HCT116 (cell line): ENCODE measurements around the gene RARB. TPM values are rescaled to one million over a fixed set of nuclear protein-coding genes. Genes with fewer than 3 reads are reported as not detected.

Experiments
- ATAC-seq: fragments of 200-7000 bp; cut with Tn5 transposase; 2 replicates; pipeline ENCODE4 v1.9.1; 2020; ENCODE audit warnings: mild to moderate bottlenecking, moderate library complexity
- BruUV-seq: library from RNA; stranded (reverse); fragments of 400-500 nt; replicated peaks from 2 replicates; lab custom pipeline; 2021; lab: Mats Ljungman, UMichigan
- CTCF ChIA-PET: fragments of 300-600 bp; sonication (Branson Sonifier 250); formaldehyde crosslinking; loops from one replicate; lab custom pipeline; 2021; ENCODE audit warnings: antibody characterized with exemption; lab: Charles Lee
- POLR2A ChIA-PET: fragments of 300-600, 350-600 bp; sonication (Branson Sonifier 250); formaldehyde crosslinking; loops from one replicate; lab custom pipeline; 2021; ENCODE audit warnings: antibody characterized with exemption; lab: Charles Lee
- RAD21 ChIA-PET, 2 experiments: fragments of 300-600 bp; sonication (Branson Sonifier 250); formaldehyde crosslinking; loops; one replicate each; lab custom pipeline; 2023; ENCODE audit warnings: low total read pairs in 2 of 2; ENCODE audit not compliant: uncharacterized antibody in 2 of 2, unreplicated experiment in 2 of 2, low non-redundant PET in 1 of 2; lab: Charles Lee
- DNase-seq: peaks from one replicate; pipeline ENCODE4 v3.0.0-alpha.2; 2010; ENCODE audit warnings: low read depth, low spot score
- H2AFZ ChIP-seq: fragments of 200-600 bp; shearing (Covaris generic), sonication (generic); 2 replicates; pipeline ENCODE4 v1.6.1; 2017; ENCODE audit warnings: low read depth, mixed run types, mixed read lengths, antibody characterized with exemption, low read length; ENCODE audit not compliant: poor library complexity, severe bottlenecking
- H3K27ac ChIP-seq: 2 replicates; pipeline ENCODE4 v1.5.1; 2012; ENCODE audit warnings: low read depth, low read length
- H3K27me3 ChIP-seq: fragments of 200-600 bp; sonication (generic); 2 replicates; pipeline ENCODE4 v1.6.1; 2016; ENCODE audit warnings: mixed run types, low read length, mixed read lengths; ENCODE audit not compliant: insufficient read depth
- H3K36me3 ChIP-seq, 2 experiments: fragments of 200-500 bp in 1 of 2; fragments of 200-600 bp in 1 of 2; sonication (Bioruptor generic) in 1 of 2; sonication (generic) in 1 of 2; 2 replicates each; pipeline versions ENCODE4 v1.5.1 to v1.6.1; 2014 to 2016; ENCODE audit warnings: low read length in 2 of 2, inconsistent platforms in 1 of 2, mixed read lengths in 1 of 2, mixed run types in 1 of 2; ENCODE audit not compliant: insufficient read depth in 2 of 2, control insufficient read depth in 1 of 2
- H3K4me1 ChIP-seq, 2 experiments: fragments of 200-600 bp in 1 of 2; sonication (generic) in 1 of 2; 2 replicates each; pipeline versions ENCODE4 v1.5.1 to v1.6.1; 2012 to 2017; ENCODE audit warnings: low read length in 2 of 2, inconsistent platforms in 1 of 2, mild to moderate bottlenecking in 1 of 2, mixed read lengths in 1 of 2, mixed run types in 1 of 2, moderate library complexity in 1 of 2; ENCODE audit not compliant: insufficient read depth in 2 of 2, control insufficient read depth in 1 of 2
- H3K4me2 ChIP-seq: fragments of 200-600 bp; sonication (generic); 2 replicates; pipeline ENCODE4 v1.6.1; 2017; ENCODE audit warnings: mixed run types, low read length, mixed read lengths
- H3K4me3 ChIP-seq, 2 experiments: fragments of 200-600 bp in 1 of 2; sonication (generic) in 1 of 2; replicated peaks in 1 of 2; 2 replicates each; pipeline ENCODE4 v1.5.1; 2011 to 2016; ENCODE audit warnings: low read length in 2 of 2, control low read depth in 1 of 2, low read depth in 1 of 2, mild to moderate bottlenecking in 1 of 2, mixed read lengths in 1 of 2, mixed run types in 1 of 2
- H3K79me2 ChIP-seq: fragments of 200-600 bp; sonication (generic); 2 replicates; pipeline ENCODE4 v1.6.1; 2017; ENCODE audit warnings: mild to moderate bottlenecking, mixed run types, low read length, moderate library complexity, mixed read lengths; ENCODE audit not compliant: insufficient read depth
- H3K9ac ChIP-seq: fragments of 200-600 bp; sonication (generic); 2 replicates; pipeline ENCODE4 v1.6.1; 2016; ENCODE audit warnings: low read length, mixed read lengths
- H3K9me2 ChIP-seq: fragments of 200-600 bp; sonication (generic), shearing (Covaris generic); 2 replicates; pipeline ENCODE4 v1.6.1; 2017; ENCODE audit warnings: mixed run types, mild to moderate bottlenecking, moderate library complexity; ENCODE audit not compliant: insufficient read depth
- H3K9me3 ChIP-seq, 2 experiments: fragments of 200-500 bp in 1 of 2; fragments of 200-600 bp in 1 of 2; sonication (Bioruptor generic) in 1 of 2; sonication (generic) in 1 of 2; 2 replicates each; pipeline ENCODE4 v1.6.1; 2014 to 2017; ENCODE audit warnings: low read length in 2 of 2, mixed read lengths in 2 of 2, inconsistent platforms in 1 of 2, low read depth in 1 of 2, mild to moderate bottlenecking in 1 of 2, mixed run types in 1 of 2, moderate library complexity in 1 of 2; ENCODE audit not compliant: control insufficient read depth in 1 of 2, insufficient read depth in 1 of 2
- H4K20me1 ChIP-seq: fragments of 200-600 bp; sonication (generic), shearing (Covaris generic); 2 replicates; pipeline ENCODE4 v1.6.1; 2017; ENCODE audit warnings: mixed run types, mild to moderate bottlenecking, moderate library complexity; ENCODE audit not compliant: insufficient read depth
- ATF3 ChIP-seq: IDR thresholded peaks from 2 replicates; pipeline ENCODE4 v1.6.1; 2012
- ELF1 ChIP-seq: IDR thresholded peaks from 2 replicates; pipeline ENCODE4 v1.6.1; 2012; ENCODE audit warnings: low read depth, borderline replicate concordance
- EZH2phosphoT487 ChIP-seq: fragments of 200-600 bp; IDR thresholded peaks from 2 replicates; pipeline ENCODE4 v1.6.1; 2018; ENCODE audit warnings: antibody characterized with exemption, borderline replicate concordance
- FOSL1 ChIP-seq: IDR thresholded peaks from 2 replicates; pipeline ENCODE4 v1.6.1; 2012; ENCODE audit warnings: low read depth
- MAX ChIP-seq: IDR thresholded peaks from 2 replicates; pipeline ENCODE4 v1.6.1; 2012
- RAD21 ChIP-seq: IDR thresholded peaks from 2 replicates; pipeline ENCODE4 v1.6.1; 2012; ENCODE audit warnings: low read depth, mild to moderate bottlenecking
- REST ChIP-seq: IDR thresholded peaks from 2 replicates; pipeline ENCODE4 v1.6.1; 2012; ENCODE audit warnings: low read depth
- SIN3A ChIP-seq: IDR thresholded peaks from 2 replicates; pipeline ENCODE4 v1.6.1; 2012; ENCODE audit warnings: low read depth
- SP1 ChIP-seq: IDR thresholded peaks from 2 replicates; pipeline ENCODE4 v1.6.1; 2012; ENCODE audit warnings: low read depth
- TCF7L2 ChIP-seq: IDR thresholded peaks from 2 replicates; pipeline ENCODE4 v1.7.0; 2011; ENCODE audit warnings: borderline replicate concordance, inconsistent platforms; ENCODE audit not compliant: insufficient read depth, insufficient read length; ENCODE audit errors: extremely low read depth
- YY1 ChIP-seq: IDR thresholded peaks from 2 replicates; pipeline ENCODE4 v1.6.1; 2011; ENCODE audit warnings: low read length, low read depth, moderate library complexity, mild to moderate bottlenecking; ENCODE audit not compliant: insufficient replicate concordance; ENCODE audit errors: extremely low read depth
- ZBTB33 ChIP-seq: IDR thresholded peaks from 2 replicates; pipeline ENCODE4 v1.6.1; 2011; ENCODE audit warnings: mild to moderate bottlenecking, low read length, moderate library complexity; ENCODE audit not compliant: insufficient replicate concordance; ENCODE audit errors: extremely low read depth
- ZFX ChIP-seq: fragments of 450-650 bp; IDR thresholded peaks from 2 replicates; pipeline ENCODE4 v1.6.1; 2017
- intact Hi-C: fragments of 100-400 bp; cut with micrococcal nuclease; formaldehyde crosslinking; loops from 2 replicates; pipeline ENCODE4 v1.10.0; 2022
- total RNA-seq: library from RNA; stranded (reverse); gene quantifications from one replicate; pipeline ENCODE4 v1.2.1, GENCODE V29; 2021; ENCODE audit not compliant: unreplicated experiment

RARB gene
- total RNA-seq, 1 experiment from 2014 or later: not detected

GRCh38 chr3:25620493-25620892 is 192.4 kb downstream of the RARB start:
- Histone ChIP-seq H3K9me3 (no peaks in the 10 kb centered on the region), H3K4me3 (no peak overlapping the region), H3K4me1 (peaks cover 0 to 8% of the 10 kb centered on the region in 2 experiments; a peak in 1 of 4 replicates), H3K27ac (no peak overlapping the region), H3K4me2 (no peak overlapping the region), H3K27me3 (no peaks in the 10 kb centered on the region), H3K9ac (no peak overlapping the region), H3K36me3 (peaks cover 6 to 20% of the 10 kb centered on the region in 2 experiments; a peak in 3 of 4 replicates), H2AFZ (no peak overlapping the region), H3K79me2 (no peaks in the 10 kb centered on the region), H3K9me2 (no peaks in the 10 kb centered on the region), H4K20me1 (no peaks in the 10 kb centered on the region)
- ChIA-PET RAD21 (no interaction called here), POLR2A (no interaction called here), CTCF (no interaction called here)
- no peak for ATAC-seq
- no peak for DNase-seq
- TF ChIP-seq FOSL1 (no peak), ZBTB33 (no peak), REST (no peak), SIN3A (no peak), YY1 (no peak), ELF1 (no peak), ATF3 (no peak), EZH2phosphoT487 (no peak), SP1 (no peak), ZFX (no peak), MAX (no peak), TCF7L2 (no peak), RAD21 (no peak)
- no TSS peak for BruUV-seq
- intact Hi-C loops: no loop called here
